DND-41 (cell line): Measurements from ENCODE around the gene HNRNPAB.

Experiments
- ATAC-seq: fragments of 200-7000 bp; cut with Tn5 transposase; 3 replicates; pipeline ENCODE4 v1.9.1; 2021; ENCODE audit warnings: low read depth; ENCODE audit not compliant: insufficient read depth
- DNase-seq: peaks from one replicate; pipeline ENCODE4 v3.0.0-alpha.2; 2020
- H2AFZ ChIP-seq: 2 replicates; pipeline ENCODE4 v1.6.0; 2012; ENCODE audit warnings: low read depth, low read length
- H3K27ac ChIP-seq: 2 replicates; pipeline ENCODE4 v1.5.1; 2012; ENCODE audit warnings: low read length, inconsistent platforms
- H3K27me3 ChIP-seq: fragments of 200-600 bp; sonication (generic); 2 replicates; pipeline ENCODE4 v1.6.0; 2012; ENCODE audit warnings: low read length, mild to moderate bottlenecking, inconsistent platforms; ENCODE audit not compliant: insufficient read depth, poor library complexity
- H3K36me3 ChIP-seq: 2 replicates; pipeline ENCODE4 v1.5.1; 2012; ENCODE audit warnings: low read length, inconsistent platforms; ENCODE audit not compliant: insufficient read depth
- H3K4me1 ChIP-seq: 2 replicates; pipeline ENCODE4 v1.5.1; 2012; ENCODE audit warnings: mild to moderate bottlenecking, low read length; ENCODE audit not compliant: insufficient read depth
- H3K4me2 ChIP-seq: 2 replicates; pipeline ENCODE4 v1.6.0; 2012; ENCODE audit warnings: mild to moderate bottlenecking, moderate library complexity, low read length, inconsistent platforms; ENCODE audit not compliant: insufficient read depth
- H3K4me3 ChIP-seq, 2 experiments: fragments of 200-600 bp in 1 of 2; shearing (Covaris generic) in 1 of 2; 2 replicates each; pipeline ENCODE4 v1.5.1; 2012 to 2016; ENCODE audit warnings: inconsistent platforms in 2 of 2, low read length in 2 of 2, mild to moderate bottlenecking in 2 of 2, low read depth in 1 of 2, moderate library complexity in 1 of 2
- H3K79me2 ChIP-seq: 2 replicates; pipeline ENCODE4 v1.6.0; 2012; ENCODE audit warnings: low read length, inconsistent platforms; ENCODE audit not compliant: insufficient read depth
- H3K9ac ChIP-seq: 2 replicates; pipeline ENCODE4 v1.6.0; 2012; ENCODE audit warnings: low read depth, mild to moderate bottlenecking, inconsistent platforms, low read length, moderate library complexity
- H3K9me3 ChIP-seq: 2 replicates; pipeline ENCODE4 v1.5.1; 2012; ENCODE audit warnings: low read length, moderate library complexity, mild to moderate bottlenecking, inconsistent platforms; ENCODE audit not compliant: insufficient read depth, severe bottlenecking
- H4K20me1 ChIP-seq: 2 replicates; pipeline ENCODE4 v1.6.0; 2012; ENCODE audit warnings: low read length; ENCODE audit not compliant: insufficient read depth
- EZH2 ChIP-seq: IDR thresholded peaks from 3 replicates; pipeline ENCODE4 v1.6.1; 2012; ENCODE audit warnings: borderline replicate concordance, low read depth, mild to moderate bottlenecking, moderate library complexity, low read length, inconsistent platforms; ENCODE audit not compliant: severe bottlenecking
- TF ChIP-seq, protein P1 (sequence below): IDR thresholded peaks from 2 replicates; pipeline ENCODE4 v1.5.1; 2012; ENCODE audit warnings: borderline replicate concordance, low read length, moderate library complexity, mild to moderate bottlenecking; ENCODE audit not compliant: poor library complexity, severe bottlenecking; ENCODE audit errors: extremely low read depth

Gene HNRNPAB

DNA sequence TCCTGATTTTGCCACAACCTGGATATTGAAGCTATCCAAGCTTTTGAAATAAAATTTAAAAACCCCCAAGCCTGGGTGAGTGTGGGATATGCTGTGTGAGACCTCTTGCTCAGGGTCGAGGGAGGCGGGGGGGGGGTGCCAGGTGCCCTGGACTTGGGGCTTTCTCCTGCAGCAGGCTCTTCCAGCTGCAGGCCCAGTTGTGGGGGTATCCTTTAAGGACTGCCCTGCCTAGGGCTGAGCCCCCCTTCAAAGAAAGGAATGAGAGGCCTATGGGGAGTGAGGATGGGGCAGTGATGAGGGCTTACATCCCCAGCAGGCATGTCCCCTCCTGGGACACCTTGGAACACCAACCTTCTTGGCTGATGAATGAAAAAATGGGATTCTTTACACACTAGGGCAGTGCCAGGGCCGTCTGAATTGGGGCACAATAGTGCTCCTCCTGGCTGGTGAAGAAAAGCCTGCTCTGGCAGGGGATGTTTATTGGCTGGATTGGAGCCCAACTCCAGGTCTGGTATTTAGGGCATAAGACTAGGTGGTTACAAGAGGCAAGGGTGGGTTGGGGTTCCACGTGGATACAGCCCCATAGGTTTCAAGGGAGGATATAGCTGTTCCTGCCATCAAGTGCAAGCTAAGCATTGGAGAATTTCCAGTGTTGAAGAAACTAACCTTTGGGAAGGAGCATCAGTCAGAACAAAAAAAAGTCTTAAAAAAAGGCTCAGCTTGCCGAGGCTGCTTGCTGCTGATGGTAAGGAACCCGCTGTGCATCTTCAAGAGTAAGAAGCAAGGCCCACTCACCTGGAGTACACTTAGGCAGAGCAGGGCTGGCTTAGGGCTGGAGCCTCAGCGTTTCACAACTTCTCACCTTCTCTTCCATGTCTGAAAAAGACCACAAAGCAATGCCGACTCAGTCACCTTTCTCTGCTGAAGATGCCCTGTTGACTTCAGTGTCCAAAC lies 7.0 kb downstream of the HNRNPAB start:
- Histone ChIP-seq H4K20me1 (peaks cover 97% of the 10 kb centered on the region), H3K4me2 (no peak overlapping the region), H3K36me3 (peaks cover 99% of the 10 kb centered on the region), H3K4me3 (no peak overlapping the region), H3K27me3 (no peaks in the 10 kb centered on the region), H3K9ac (no peak overlapping the region), H3K9me3 (no peaks in the 10 kb centered on the region), H3K27ac (no peak overlapping the region), H3K4me1 (peaks cover 31% of the 10 kb centered on the region), H2AFZ (no peak overlapping the region), H3K79me2 (peaks cover 65% of the 10 kb centered on the region)
- DNase-seq: no peak
- peak; percentile 6 for ATAC-seq
- TF ChIP-seq, protein P1, sequence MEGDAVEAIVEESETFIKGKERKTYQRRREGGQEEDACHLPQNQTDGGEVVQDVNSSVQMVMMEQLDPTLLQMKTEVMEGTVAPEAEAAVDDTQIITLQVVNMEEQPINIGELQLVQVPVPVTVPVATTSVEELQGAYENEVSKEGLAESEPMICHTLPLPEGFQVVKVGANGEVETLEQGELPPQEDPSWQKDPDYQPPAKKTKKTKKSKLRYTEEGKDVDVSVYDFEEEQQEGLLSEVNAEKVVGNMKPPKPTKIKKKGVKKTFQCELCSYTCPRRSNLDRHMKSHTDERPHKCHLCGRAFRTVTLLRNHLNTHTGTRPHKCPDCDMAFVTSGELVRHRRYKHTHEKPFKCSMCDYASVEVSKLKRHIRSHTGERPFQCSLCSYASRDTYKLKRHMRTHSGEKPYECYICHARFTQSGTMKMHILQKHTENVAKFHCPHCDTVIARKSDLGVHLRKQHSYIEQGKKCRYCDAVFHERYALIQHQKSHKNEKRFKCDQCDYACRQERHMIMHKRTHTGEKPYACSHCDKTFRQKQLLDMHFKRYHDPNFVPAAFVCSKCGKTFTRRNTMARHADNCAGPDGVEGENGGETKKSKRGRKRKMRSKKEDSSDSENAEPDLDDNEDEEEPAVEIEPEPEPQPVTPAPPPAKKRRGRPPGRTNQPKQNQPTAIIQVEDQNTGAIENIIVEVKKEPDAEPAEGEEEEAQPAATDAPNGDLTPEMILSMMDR: no peak
- no peak for TF ChIP-seq EZH2

DNA sequence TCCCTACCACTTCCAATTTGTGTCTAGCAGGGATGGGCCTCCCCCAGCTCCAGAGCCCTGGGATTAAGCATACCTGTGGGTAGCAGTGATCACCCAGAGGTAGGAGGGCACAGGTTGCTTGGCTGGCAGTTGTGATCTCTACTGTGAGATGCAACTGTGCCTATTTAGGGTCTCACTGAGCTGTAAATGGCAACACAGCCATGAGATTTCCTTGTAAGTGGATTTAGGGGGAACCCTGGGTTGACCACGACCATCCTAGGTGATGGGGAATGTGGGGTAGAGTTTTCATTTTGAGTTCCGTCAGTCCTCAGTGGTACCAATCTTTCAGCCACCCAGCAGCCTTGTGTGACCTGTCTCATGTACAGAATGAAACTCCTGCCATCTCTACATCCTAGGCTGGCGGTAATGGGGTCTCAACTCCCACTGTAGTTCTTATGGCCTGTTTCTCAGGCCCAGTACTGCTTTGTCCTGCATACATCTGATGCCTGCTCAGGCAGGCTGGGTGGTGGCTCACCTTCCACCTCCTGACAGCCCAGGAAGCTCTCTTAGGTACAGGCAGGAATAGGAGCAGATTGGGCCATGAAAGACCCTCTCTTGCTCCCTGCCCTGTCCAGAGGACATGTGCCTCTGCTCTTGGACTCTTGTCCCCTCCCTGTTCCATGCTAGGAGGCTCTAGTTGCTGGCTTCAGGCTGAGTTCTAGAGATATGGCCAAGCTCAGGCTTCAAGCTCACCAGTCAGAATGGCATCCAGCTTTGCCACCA lies 8.1 kb downstream of the HNRNPAB start:
- Histone ChIP-seq H3K79me2 (peaks cover 54% of the 10 kb centered on the region), H3K9ac (no peak overlapping the region), H3K27ac (no peak overlapping the region), H3K4me1 (peaks cover 21% of the 10 kb centered on the region), H3K36me3 (peaks cover 98% of the 10 kb centered on the region), H3K27me3 (no peaks in the 10 kb centered on the region), H3K4me3 (no peak overlapping the region), H4K20me1 (peaks cover 89% of the 10 kb centered on the region), H3K9me3 (no peaks in the 10 kb centered on the region), H2AFZ (no peak overlapping the region), H3K4me2 (no peak overlapping the region)
- ATAC-seq (peak; percentile 6; the same call in 2 of the 3 replicates), DNase-seq (no peak)
- TF ChIP-seq, protein P1: no peak
- no peak for TF ChIP-seq EZH2

DNA sequence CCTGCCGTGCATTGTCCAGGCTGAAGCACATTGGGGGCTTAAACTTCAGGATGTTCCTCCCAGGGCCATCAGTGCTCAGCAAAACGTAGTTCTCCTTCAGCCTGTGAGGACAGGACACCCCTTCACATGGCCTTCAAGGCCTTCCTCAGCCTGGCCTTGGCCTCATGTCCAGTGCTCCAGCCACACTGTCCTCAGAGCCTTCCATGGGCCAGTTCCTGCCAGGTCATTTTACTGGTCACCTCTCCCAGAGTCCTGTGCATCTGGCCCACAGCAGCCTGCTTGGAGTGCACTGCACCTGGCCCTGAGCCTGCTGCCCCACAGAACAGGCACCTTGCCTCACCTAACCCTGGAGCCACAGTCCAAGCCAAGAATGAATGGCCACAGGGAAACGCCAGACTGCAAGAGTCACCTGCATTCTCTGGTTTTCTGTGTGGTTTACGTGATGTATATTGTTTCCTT lies 8.7 kb downstream of the HNRNPAB start:
- H3K4me2 ChIP-seq: no peak overlapping the region
- DNase-seq (no peak), ATAC-seq (peak; percentile 6; the same call in 2 of the 3 replicates)
- peaks cover 48% of the 10 kb centered on the region for H3K79me2 ChIP-seq
- H3K9me3 ChIP-seq: no peaks in the 10 kb centered on the region
- TF ChIP-seq, protein P1: no peak
- no peak for TF ChIP-seq EZH2
- H3K36me3 ChIP-seq: peaks cover 92% of the 10 kb centered on the region
- peaks cover 83% of the 10 kb centered on the region for H4K20me1 ChIP-seq
- peaks cover 15% of the 10 kb centered on the region for H3K4me1 ChIP-seq
- no peak overlapping the region for H3K27ac ChIP-seq
- H3K4me3 ChIP-seq: no peak overlapping the region
- no peak overlapping the region for H3K9ac ChIP-seq
- no peak overlapping the region for H2AFZ ChIP-seq
- no peaks in the 10 kb centered on the region for H3K27me3 ChIP-seq
